ENCODE results near the gene ACTL7A. TPM values are rescaled to one million over a fixed set of nuclear protein-coding genes. Genes with fewer than 3 reads are reported as not detected.

The ACTL7A gene
- total and polyA plus RNA-seq, 4 donors = 0.10 TPM; not detected in 3

DNA sequence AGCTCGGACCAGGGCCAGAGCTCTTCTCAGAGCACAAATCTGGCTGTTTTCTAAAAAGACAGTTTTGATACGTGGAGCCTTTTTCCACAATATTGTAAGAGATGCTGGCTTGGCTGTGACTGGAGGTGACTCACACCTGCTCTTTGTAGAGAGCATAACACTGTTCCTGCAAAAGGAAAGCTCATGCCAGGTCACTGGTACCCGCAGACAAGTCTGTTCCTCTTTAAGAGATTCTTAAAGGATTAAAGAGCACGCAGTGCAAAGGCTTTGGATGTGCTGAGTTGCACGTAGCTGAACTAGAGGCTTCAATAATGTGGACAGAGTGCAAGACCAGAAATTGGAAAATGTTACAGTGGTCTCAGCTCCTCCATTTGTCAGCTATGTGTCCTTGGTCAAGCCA, 25.3 kb upstream of the ACTL7A start:
- H3K27me3 ChIP-seq (ENCODE audit: control insufficient read depth in 4 of 4, insufficient read depth in 4 of 4, low read length in 3 of 4) = no peaks in the 10 kb centered on the region
- TF ChIP-seq GABPA (IDR thresholded peaks at IDR 0.05 in 1 of 2, conservative IDR thresholded peaks at IDR 0.05 in 1 of 2) (no peak), YY1 (IDR thresholded peaks at IDR 0.05) (no peak), FOXA2 (IDR thresholded peaks at IDR 0.05) (no peak), ZBTB33 (IDR thresholded peaks at IDR 0.05) (no peak), RXRA (IDR thresholded peaks at IDR 0.05) (no peak), HNF4G (IDR thresholded peaks at IDR 0.05) (no peak), SP1 (IDR thresholded peaks at IDR 0.05) (no peak), FOXA1 (IDR thresholded peaks at IDR 0.05) (no peak), HNF4A (conservative IDR thresholded peaks at IDR 0.05) (no peak), JUND (IDR thresholded peaks at IDR 0.05) (no peak), CTCF (IDR thresholded peaks at IDR 0.05; ENCODE audit: low read depth, low read length, missing input control) (no peak), RAD21 (IDR thresholded peaks at IDR 0.05) (no peak), NR2F2 (IDR thresholded peaks at IDR 0.05) (no peak), TAF1 (conservative IDR thresholded peaks at IDR 0.05) (no peak), EGR1 (IDR thresholded peaks at IDR 0.05; ENCODE audit: low read depth in 2 of 2) (no peak)
- TF ChIP-seq, protein P1, sequence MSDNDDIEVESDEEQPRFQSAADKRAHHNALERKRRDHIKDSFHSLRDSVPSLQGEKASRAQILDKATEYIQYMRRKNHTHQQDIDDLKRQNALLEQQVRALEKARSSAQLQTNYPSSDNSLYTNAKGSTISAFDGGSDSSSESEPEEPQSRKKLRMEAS (IDR thresholded peaks at IDR 0.05) = no peak
- TF ChIP-seq, protein P2, sequence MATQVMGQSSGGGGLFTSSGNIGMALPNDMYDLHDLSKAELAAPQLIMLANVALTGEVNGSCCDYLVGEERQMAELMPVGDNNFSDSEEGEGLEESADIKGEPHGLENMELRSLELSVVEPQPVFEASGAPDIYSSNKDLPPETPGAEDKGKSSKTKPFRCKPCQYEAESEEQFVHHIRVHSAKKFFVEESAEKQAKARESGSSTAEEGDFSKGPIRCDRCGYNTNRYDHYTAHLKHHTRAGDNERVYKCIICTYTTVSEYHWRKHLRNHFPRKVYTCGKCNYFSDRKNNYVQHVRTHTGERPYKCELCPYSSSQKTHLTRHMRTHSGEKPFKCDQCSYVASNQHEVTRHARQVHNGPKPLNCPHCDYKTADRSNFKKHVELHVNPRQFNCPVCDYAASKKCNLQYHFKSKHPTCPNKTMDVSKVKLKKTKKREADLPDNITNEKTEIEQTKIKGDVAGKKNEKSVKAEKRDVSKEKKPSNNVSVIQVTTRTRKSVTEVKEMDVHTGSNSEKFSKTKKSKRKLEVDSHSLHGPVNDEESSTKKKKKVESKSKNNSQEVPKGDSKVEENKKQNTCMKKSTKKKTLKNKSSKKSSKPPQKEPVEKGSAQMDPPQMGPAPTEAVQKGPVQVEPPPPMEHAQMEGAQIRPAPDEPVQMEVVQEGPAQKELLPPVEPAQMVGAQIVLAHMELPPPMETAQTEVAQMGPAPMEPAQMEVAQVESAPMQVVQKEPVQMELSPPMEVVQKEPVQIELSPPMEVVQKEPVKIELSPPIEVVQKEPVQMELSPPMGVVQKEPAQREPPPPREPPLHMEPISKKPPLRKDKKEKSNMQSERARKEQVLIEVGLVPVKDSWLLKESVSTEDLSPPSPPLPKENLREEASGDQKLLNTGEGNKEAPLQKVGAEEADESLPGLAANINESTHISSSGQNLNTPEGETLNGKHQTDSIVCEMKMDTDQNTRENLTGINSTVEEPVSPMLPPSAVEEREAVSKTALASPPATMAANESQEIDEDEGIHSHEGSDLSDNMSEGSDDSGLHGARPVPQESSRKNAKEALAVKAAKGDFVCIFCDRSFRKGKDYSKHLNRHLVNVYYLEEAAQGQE (IDR thresholded peaks at IDR 0.05) = no peak
- TF ChIP-seq, protein P3, sequence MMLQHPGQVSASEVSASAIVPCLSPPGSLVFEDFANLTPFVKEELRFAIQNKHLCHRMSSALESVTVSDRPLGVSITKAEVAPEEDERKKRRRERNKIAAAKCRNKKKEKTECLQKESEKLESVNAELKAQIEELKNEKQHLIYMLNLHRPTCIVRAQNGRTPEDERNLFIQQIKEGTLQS (IDR thresholded peaks at IDR 0.05) = no peak
- H3K9ac ChIP-seq (ENCODE audit: low read depth in 1 of 2, low read length in 2 of 2) = no peak overlapping the region

More for the DNA sequence above, 25.3 kb upstream of the ACTL7A start:
- no peak for DNase-seq (ENCODE audit: low spot score)
- H3K27ac ChIP-seq (ENCODE audit: low read depth in 1 of 2, low read length in 2 of 2) = no peak overlapping the region
- peaks cover 0 to 2% (median 0%) of the 10 kb centered on the region in 4 donors for H3K4me1 ChIP-seq (ENCODE audit: control insufficient read depth in 4 of 4, insufficient read depth in 4 of 4, low read length in 3 of 4)
- no peaks in the 10 kb centered on the region for H3K9me3 ChIP-seq (ENCODE audit: control insufficient read depth in 4 of 4, low read length in 3 of 4)
- WGBS = 92% methylated on average over 5 of the region's 5 CpGs
- no peak overlapping the region for H3K4me3 ChIP-seq (ENCODE audit: low read depth in 1 of 3, low read length in 3 of 3)
- no peaks in the 10 kb centered on the region for H3K36me3 ChIP-seq (ENCODE audit: control insufficient read depth in 4 of 4, insufficient read depth in 3 of 4, low read depth in 1 of 4, low read length in 3 of 4)
